ENCODE data around the gene RPS2.

DNA sequence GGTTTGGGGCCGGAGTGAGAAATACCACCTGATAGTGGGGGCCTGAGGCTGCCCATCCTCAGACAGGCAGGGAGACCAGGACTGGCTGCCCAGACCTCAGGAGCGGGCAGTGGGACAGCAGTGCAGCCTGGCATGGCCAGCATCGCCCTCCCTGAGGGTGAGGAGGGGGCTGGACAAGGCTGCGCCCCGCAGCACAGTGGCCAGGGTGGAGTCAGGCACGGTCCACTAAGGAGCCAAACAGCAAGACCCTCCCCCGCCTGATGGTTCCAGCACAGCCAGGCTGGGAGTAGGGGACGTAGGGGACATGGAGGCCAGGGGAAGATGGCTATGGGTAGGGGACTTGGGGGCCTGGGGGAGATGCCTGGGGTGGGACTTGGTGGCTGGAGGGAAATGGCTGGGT is 41.7 kb upstream of the RPS2 start:
- TF ChIP-seq CTCF (IDR thresholded peaks at IDR 0.05; ENCODE audit: poor library complexity) (no peak), EZH2 (IDR thresholded peaks at IDR 0.05; ENCODE audit: borderline replicate concordance) (no peak)
